Brain microvascular endothelial cell (primary cell): ENCODE results near the gene DLGAP4.

Source experiments
- DNase-seq: peaks from one replicate; pipeline ENCODE4 v3.0.0-alpha.2; 2020
- H3K27ac ChIP-seq: fragments of 250-450 bp; sonication (Bioruptor Pico); 2 replicates; pipeline ENCODE4 v1.5.1; 2020; ENCODE audit warnings: mild to moderate bottlenecking, moderate library complexity
- H3K27me3 ChIP-seq: fragments of 250-450 bp; sonication (Bioruptor Pico); replicated peaks from 2 replicates; pipeline ENCODE4 v1.5.1; 2020; ENCODE audit warnings: mild to moderate bottlenecking
- H3K36me3 ChIP-seq: fragments of 250-450 bp; sonication (Bioruptor Pico); replicated peaks from 2 replicates; pipeline ENCODE4 v1.5.1; 2020; ENCODE audit warnings: mild to moderate bottlenecking
- H3K4me3 ChIP-seq: 2 replicates; pipeline ENCODE4 v1.5.1; 2011; ENCODE audit warnings: low read depth, mild to moderate bottlenecking, control low read depth, low read length, moderate library complexity
- in situ Hi-C: cut with HindIII; loops from 2 replicates; pipeline ENCODE4 v1.10.0; 2017; ENCODE audit warnings: low sequenced_read_pairs, low pct_ligation_motif_present
- TF ChIP-seq, protein P1 (sequence below): IDR thresholded peaks from 2 replicates; pipeline ENCODE4 v1.5.1; 2011; ENCODE audit warnings: low read depth, mild to moderate bottlenecking, moderate library complexity, low read length, control low read depth, inconsistent platforms; ENCODE audit errors: missing control alignments

Gene DLGAP4

DNA sequence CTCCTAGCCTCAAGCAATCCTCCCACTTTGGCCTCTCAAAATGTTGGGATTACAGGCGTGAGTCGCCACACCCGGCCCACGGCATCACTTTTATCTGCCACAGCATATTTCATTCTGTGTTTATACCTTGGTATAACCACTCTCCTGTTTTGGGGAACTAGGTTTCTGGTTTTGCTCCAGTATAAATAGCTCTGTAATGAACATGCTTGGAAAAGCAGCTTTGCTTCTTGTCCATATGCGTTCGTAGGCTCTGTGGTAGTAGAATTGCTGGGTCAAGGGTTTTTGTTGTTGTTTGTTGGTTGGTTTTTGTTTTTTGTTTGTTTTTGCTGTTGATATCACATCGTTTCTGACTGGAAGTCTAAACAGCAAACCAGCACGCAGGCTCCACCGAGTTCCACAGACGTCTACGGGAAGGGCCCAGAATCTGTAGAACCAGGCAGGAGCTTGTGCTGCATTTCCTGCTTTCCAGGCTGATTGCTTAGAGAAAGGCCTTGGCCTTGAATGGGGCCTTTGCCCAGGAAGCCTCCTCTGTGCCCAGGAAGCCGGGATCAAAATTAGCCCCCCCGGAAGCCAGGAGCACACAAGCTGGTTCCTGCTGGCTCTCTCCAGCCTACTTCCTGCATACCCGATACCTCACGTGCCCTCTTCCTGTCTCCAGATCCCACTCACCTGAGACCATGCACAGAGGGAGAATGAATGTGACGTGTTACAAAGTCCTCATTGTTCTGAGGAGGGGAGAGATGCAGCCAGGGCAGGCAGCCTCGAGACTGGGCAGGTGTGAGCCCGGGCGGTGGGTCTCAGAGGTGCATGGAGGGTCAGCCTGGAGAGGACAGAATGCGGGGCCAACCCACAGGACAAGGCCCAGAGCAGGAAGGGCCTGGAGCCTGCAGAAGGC is 35.1 kb upstream of the DLGAP4 start:
- Histone ChIP-seq H3K36me3 (no peaks in the 10 kb centered on the region), H3K27me3 (peaks cover 11% of the 10 kb centered on the region), H3K4me3 (no peak overlapping the region), H3K27ac (no peak overlapping the region)
- no peak for DNase-seq
- in situ Hi-C loops: no loop called here
- TF ChIP-seq, protein P1, sequence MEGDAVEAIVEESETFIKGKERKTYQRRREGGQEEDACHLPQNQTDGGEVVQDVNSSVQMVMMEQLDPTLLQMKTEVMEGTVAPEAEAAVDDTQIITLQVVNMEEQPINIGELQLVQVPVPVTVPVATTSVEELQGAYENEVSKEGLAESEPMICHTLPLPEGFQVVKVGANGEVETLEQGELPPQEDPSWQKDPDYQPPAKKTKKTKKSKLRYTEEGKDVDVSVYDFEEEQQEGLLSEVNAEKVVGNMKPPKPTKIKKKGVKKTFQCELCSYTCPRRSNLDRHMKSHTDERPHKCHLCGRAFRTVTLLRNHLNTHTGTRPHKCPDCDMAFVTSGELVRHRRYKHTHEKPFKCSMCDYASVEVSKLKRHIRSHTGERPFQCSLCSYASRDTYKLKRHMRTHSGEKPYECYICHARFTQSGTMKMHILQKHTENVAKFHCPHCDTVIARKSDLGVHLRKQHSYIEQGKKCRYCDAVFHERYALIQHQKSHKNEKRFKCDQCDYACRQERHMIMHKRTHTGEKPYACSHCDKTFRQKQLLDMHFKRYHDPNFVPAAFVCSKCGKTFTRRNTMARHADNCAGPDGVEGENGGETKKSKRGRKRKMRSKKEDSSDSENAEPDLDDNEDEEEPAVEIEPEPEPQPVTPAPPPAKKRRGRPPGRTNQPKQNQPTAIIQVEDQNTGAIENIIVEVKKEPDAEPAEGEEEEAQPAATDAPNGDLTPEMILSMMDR: no peak

DNA sequence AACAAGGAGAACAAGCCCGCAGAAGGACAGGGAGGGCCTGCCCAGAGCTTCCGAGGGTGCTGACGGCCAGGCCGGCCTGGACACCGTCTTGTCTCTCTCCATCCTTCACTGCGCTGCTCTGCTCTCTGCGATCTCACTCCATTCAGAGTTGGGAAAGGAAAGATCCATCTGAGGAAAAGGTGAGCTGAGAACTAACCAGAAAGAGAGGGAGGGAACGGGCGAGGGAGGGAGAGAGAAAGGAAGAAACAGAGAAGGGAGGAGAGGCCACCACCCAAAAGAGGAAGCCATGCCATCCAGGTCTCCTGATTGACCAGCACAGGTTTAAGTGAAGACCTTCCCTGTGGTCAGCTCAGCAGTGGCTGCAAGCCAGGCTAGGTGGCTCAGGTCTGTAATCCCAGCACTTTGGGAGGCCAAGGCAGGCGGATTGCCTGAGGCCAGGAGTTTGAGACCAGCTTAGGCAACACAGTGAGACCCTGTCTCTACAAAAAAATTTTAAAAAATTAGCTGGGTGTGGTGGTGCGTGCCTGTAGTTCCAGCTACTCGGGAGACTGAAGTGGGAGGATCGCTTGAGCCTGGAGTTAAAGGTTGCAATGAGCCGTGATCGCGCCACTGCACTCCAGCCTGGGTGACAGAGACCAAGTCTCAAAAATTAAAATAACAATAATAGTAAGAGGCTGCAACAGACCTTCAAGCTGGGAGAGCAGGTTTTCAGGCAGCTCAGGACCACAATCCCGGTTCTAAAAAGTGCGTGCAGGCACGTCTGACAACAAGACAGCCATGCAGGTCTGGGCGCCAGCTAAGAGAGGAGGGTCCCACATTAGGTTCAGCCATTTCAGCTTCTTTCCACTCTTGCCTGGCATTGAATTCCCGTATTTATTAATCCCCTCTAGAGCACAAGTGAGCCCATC is 34.2 kb upstream of the DLGAP4 start:
- Histone ChIP-seq H3K36me3 (no peaks in the 10 kb centered on the region), H3K27ac (no peak overlapping the region), H3K4me3 (no peak overlapping the region), H3K27me3 (peaks cover 11% of the 10 kb centered on the region)
- in situ Hi-C loops: no loop called here
- no peak for DNase-seq
- TF ChIP-seq, protein P1: no peak

DNA sequence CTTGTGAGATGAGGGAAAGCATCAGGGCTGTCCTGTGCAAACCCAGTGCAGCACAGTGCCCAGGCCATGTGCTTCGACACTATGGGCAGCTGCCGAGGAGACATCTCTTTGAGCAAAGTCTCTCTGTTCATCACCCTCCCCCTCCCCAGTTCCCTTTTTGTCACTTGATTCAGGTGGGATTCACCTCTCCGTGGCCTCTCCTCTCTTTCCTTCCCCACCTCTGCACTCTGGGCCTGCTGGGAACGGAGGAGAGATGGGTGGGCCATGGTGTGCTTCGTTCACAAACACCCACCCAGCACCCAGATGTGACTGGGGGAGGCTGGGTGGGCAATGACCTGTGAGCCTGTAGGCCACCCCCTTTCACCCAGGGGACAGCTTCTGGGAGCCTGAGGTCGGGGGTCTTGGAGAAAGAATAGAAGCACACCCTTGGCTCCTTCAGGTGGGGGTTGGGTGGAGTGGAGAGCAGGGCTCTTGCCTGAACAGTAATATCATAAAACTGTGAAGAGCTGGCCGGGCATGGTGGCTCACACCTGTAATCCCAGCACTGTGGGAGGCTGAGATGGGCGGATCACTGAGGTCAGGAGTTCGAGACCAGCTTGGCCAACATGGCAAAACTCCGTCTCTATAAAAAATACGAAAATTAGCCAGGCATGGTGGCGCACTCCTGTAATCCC is 33.5 kb upstream of the DLGAP4 start:
- no peaks in the 10 kb centered on the region for H3K36me3 ChIP-seq
- no peak for DNase-seq
- H3K27ac ChIP-seq: no peak overlapping the region
- H3K27me3 ChIP-seq: peaks cover 13% of the 10 kb centered on the region
- H3K4me3 ChIP-seq: no peak overlapping the region
- TF ChIP-seq, protein P1: no peak
- in situ Hi-C loops: no loop called here

- Histone ChIP-seq H3K27ac (no peak overlapping the region), H3K27me3 (peaks cover 13% of the 10 kb centered on the region), H3K36me3 (no peaks in the 10 kb centered on the region), H3K4me3 (no peak overlapping the region)
- TF ChIP-seq, protein P1: peak; percentile 65
- in situ Hi-C loops: no loop called here
- peak; percentile 6 for DNase-seq
Measured at GRCh38 chr20:36273414-36274180, 32.5 kb upstream of the DLGAP4 start.

DNA sequence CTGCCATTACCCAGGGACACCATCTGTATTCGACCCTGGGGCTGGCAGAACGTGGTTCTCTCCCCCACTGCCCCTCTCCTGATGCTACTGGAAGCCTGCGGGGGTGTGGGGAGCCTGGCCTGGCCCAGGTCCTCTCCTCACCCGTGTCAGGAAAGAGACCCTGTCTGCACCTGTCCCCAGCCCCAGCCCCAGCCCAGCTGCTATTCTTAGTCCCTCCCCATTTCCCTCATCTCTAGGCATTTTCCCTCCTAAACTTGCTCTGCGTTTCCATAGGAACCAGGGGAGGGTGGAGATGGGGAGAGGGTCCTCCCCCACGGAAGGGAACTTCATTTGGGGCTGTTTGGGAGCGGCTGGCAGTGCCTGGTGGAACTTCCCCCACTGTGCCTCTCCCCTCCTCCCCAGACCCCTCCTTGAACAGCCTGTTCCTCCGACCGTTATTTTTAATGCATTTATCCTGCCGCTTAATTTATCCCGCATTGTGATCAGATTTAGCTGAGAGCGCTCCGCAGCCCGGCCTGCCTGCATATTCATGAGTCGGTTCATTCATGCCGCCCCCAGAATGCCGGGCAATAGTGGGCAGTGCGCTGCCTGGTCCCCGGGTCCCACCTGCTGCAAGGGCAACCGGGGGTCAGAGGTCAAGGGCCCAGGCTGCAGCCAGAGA is 31.8 kb upstream of the DLGAP4 start:
- H3K27me3 ChIP-seq: peaks cover 13% of the 10 kb centered on the region
- DNase-seq: no peak
- in situ Hi-C loops: no loop called here

More for the DNA sequence above, 31.8 kb upstream of the DLGAP4 start:
- no peak overlapping the region for H3K4me3 ChIP-seq
- no peak overlapping the region for H3K27ac ChIP-seq
- TF ChIP-seq, protein P1: no peak
- H3K36me3 ChIP-seq: no peaks in the 10 kb centered on the region
